NCI-H526 treated with DMSO at 0.1 percent for 48 hours (cell line): ENCODE data around the gene DDX24.

Experiments
- DNase-seq: peaks from one replicate; lab custom pipeline; 2025; lab: John Stamatoyannopoulos, UW

The DDX24 gene

GRCh38 chr14:94005324-94006073 lies 75.5 kb downstream of the DDX24 start:
- DNase-seq = no peak

DNA sequence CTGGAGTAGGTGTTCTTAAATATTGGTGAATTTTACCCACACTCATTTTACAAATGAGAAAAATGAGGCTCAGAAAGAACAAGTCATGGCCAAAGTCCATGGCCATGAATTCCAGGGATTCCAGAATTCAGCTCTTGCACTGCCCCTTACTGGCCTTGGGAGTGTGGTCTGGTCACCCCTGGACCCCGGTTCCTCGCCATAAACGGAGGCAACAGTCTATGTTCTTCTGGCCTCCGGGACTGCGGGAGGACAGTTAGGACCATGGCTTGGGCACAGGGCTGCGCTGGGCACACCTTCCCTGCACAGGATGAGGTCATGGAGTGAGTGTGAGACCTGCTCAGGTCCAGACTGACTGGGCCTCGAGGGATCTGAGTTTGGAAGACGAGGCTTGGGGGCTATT lies 77.0 kb downstream of the DDX24 start:
- DNase-seq = no peak

DNA sequence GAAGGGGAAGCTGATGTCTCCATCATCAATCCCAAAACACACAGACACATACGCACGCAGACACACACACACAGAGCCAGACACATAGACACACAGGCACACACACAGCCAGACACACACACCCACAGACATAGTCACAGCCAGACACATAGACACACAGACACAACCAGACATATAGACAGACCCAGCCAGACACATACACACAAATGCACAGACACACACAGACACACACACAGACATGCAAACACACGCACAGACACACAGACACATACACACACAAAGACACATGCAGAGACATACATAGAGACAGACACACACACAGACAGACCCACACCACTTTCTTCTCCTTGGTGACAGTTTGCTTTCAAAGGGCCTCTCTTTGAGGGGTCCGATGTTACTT lies 77.6 kb downstream of the DDX24 start:
- DNase-seq = no peak

DNA sequence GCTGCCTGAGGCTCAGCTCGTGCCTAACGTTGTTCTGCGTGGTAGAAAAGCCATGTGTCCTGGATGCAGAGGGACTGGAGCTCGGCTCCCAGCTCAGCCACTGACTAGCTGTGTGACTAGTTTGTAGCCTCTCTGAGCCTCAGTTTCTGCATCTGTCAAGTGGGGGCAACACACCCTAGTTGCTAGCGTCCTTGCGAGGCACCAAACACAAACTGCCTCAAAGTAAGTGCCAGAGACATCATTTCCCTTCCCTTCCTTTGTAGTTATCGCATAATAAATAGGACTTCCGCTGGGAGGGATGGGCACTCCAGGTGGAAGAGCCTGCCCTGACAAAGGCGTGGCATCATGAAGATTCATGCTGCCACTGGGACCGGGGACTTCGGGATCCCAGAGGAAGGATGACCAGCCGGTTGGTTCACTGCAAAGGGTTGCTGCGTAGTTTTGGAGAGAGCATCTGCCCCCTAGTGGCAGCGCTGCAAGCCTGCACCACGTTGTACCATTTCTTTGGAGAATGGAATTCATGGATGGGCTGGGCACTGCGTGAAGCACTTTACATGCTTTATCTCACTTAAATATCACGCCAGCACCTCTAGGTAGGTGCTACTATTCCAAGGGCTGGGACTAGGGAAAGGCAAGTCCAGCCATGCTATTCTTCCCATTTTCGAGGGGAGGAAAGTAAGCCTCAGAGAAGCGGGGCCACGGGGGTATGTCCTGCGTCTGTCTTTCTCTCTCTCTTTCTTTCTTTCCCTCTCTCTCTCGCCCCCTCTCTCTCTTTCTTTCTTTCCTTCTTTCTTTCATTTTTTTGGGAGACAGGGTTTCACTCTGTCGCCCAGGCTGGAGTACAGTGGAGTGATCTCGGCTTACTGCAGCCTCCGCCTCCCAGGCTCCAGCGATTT lies 79.3 kb downstream of the DDX24 start:
- peak; percentile 49 for DNase-seq

DNA sequence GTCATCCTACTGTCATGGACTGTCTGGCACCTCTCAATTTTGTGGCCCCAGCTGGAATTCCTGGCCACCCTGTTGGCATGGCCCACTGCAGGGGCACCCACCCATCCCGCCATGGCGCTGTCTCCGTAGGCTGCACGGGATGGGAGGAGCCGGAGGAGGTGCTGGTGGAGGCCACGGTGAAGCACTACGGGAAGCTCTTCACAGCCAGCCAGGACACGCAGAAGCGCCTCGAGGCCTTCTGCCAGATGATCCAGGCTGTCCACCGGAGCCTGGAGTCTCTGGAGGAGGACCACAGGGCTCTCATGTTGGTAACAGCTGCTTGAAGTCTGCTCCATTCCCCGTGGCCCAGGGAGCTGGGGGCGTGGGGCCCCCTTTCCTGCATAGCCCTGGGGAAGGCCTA lies 80.0 kb downstream of the DDX24 start:
- DNase-seq = no peak

DNA sequence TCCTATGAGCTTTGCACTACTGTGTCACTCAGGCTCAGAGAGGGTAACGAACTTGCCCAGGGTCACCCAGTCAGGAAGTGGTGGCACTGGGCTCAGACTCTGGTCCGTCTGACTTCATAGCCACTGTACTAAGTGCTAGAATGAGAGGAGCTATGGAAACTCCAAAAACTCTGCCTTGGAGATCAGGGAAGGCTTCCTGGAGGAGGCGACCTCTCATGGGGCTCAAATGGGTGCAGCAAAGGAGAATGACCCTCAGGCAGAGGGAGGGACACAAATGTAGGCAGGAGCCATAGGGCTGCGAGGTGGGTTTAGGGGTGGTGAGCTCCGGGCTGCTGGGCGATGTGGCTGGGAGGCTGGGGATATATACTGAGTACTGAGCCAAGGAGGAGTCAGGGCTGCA lies 80.7 kb downstream of the DDX24 start:
- DNase-seq = no peak

DNA sequence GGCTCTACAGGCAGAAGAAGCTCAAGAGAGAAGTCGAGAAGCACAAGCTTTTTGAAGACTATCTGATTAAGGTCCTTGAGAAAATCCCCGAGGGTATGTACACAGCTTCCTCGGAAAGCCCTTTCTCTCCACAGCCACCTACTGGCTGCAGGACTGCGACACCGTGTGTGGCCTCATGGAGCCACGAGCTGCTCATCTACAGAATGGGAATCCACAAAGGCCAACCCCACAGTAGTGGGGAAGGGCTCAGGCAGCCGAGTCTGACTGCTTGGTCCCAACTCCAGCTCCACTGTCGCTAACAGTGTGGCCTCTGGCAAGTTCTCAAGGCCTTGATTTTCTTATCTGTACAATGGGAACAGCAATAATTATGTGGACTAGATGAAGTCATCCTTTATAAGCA lies 81.4 kb downstream of the DDX24 start:
- no peak for DNase-seq

DNA sequence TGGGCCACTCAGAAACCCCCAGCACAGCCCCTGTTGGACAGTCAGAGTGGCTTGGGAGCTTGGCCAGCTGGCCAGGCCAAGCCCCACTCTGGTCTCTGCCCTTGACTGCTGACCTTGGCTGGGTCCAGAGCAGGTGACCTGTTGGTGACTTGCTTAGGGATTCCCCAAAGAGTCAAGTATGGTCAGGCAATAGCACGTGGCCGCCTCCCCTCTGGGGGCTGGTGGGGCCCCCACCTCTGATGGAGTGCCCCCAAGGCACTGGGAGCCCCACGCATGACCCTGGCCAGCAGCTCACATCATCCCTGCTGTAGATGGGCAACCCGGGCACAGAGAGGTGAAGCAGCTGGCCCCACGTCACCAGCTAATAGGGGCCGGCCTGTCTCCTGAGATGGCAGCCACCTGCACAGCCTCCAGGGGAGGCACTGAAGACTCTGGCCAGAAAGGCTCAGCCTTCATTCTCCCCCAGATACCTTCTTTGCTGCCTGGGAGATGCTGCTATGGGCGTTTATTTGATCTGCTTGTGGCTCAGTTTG lies 82.1 kb downstream of the DDX24 start:
- no peak for DNase-seq
